GM20431 (cell line): Measurements from ENCODE around the gene POLR2B.

ENCODE experiments used
- in situ Hi-C: fragments of 300-500 bp; cut with MseI, MboI; formaldehyde crosslinking; loops from one replicate; pipeline ENCODE4 v1.15.0; 2020; ENCODE audit warnings: low sequenced_read_pairs; ENCODE audit not compliant: unreplicated experiment

POLR2B gene

GRCh38 chr4:57077550-57078343, 99.1 kb downstream of the POLR2B start:
- in situ Hi-C loops: no loop called here

- in situ Hi-C loops: no loop called here
Measured at GRCh38 chr4:57078685-57079521, 100.2 kb downstream of the POLR2B start.
